Activated naive CD8-positive, alpha-beta T cell (primary cell): ENCODE results near the gene SGK1.

ENCODE experiments used
- H3K27ac Mint-ChIP-seq: one replicate; pipeline ENCODE4 v1.8.0; 2021; ENCODE audit warnings: mixed read lengths
- H3K27me3 Mint-ChIP-seq: one replicate; pipeline ENCODE4 v1.8.0; 2021; ENCODE audit warnings: mixed read lengths
- H3K36me3 Mint-ChIP-seq: one replicate; pipeline ENCODE4 v1.8.0; 2021; ENCODE audit warnings: mixed read lengths
- H3K4me1 Mint-ChIP-seq: one replicate; pipeline ENCODE4 v1.8.0; 2021; ENCODE audit warnings: low read depth, mixed read lengths
- H3K4me3 Mint-ChIP-seq: one replicate; pipeline ENCODE4 v1.8.0; 2021; ENCODE audit warnings: mild to moderate bottlenecking, mixed read lengths
- H3K9me3 Mint-ChIP-seq: one replicate; pipeline ENCODE4 v1.8.0; 2021; ENCODE audit warnings: low read depth, mixed read lengths

The SGK1 gene

DNA sequence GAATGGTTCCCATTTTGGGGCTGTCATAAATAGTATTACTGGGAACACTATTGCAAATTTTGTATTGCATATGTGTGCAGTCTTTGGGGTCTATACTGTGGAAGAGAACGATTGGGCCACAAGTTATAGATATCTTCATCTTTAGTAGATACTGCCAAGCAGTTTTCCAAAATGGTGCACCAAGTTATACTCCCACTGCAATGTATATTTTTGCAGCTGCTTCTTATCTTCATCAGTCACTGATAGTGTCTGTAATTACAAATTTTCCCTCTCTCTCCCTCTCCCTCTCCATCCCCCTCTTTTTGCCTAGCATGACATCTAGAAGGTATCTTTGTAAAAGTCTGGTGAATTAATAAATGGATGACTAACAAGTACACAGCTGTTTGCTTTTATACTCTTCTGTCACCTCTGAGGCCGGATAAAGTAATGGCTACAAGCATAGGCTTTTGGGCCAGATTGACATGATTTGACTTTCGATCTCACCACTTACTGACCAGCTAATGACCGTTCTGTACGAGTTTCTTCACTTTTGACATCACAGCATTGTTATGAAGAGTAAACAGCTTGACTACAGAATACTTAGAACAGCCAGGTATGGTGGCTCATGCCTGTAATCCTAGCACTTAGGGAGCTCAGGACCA, 152.2 kb downstream of the SGK1 start:
- Mint-ChIP-seq H3K9me3 (no peaks in the 10 kb centered on the region), H3K27ac (no peak overlapping the region), H3K36me3 (peaks cover 2% of the 10 kb centered on the region), H3K4me3 (no peak overlapping the region), H3K4me1 (peaks cover 14% of the 10 kb centered on the region), H3K27me3 (no peaks in the 10 kb centered on the region)

DNA sequence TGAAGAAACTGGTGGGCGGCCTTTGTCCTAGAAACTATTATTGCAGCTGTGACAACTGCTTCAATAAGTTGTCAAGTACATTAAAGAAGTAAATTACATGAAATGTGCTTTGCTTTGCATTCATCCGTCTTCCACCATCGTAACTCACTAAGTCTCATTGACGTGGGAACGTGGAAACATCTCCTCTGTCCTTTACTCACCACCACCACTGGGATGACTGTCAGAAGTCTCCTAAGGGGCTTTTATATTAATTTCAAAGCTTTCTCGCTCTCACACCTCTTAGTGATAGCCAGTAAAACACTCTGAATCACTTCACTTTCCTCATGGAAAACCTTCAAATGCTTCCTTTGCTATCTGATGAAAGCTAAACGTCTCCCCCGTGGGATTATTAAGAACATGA, 153.6 kb downstream of the SGK1 start:
- no peaks in the 10 kb centered on the region for H3K27me3 Mint-ChIP-seq

DNA sequence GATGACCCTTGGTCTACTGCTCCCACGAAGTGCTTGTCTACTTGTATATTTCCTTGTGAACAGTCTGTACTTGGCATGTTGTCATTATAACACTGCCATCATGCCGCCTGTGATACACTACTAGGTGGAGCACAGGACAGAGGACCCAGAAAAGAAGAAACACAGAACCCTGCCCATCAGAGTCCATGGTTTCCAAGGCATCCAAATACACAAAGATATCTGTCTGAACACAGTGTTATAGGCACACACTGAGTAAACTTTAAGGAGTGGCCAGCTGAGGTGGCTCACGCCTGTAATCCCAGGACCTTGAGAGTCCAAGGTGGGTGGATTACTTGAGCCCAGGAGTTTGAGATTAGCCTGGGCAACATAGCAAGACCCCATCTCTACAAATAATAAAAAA, 155.0 kb downstream of the SGK1 start:
- H3K4me3 Mint-ChIP-seq = no peak overlapping the region
- H3K27me3 Mint-ChIP-seq = no peaks in the 10 kb centered on the region
- H3K36me3 Mint-ChIP-seq = no peaks in the 10 kb centered on the region
- no peak overlapping the region for H3K27ac Mint-ChIP-seq
- H3K4me1 Mint-ChIP-seq = no peaks in the 10 kb centered on the region
- H3K9me3 Mint-ChIP-seq = no peaks in the 10 kb centered on the region

More for the DNA sequence above, 153.6 kb downstream of the SGK1 start:
- Mint-ChIP-seq H3K4me1 (peaks cover 2% of the 10 kb centered on the region), H3K9me3 (no peaks in the 10 kb centered on the region), H3K27ac (no peak overlapping the region), H3K4me3 (no peak overlapping the region), H3K36me3 (no peaks in the 10 kb centered on the region)

DNA sequence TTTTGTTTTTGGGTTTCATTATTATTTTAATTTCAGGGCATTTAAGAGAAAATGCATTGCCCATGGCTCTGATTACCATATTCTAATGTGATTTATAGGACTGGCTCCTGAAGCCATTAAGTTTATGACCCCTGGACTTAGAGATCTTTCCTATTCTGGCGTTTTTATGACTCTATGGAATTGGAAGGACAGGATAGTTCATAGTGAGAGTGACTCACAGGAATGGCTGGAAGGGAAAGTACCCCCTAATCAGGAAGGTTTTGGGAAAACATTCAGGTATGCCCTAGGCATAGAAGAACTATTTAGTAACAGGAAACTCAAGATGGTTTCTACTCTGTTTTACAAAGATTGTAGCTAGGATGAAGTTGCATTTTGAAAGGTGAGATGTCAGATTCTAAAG, 156.9 kb downstream of the SGK1 start:
- Mint-ChIP-seq H3K4me1 (no peaks in the 10 kb centered on the region), H3K9me3 (no peaks in the 10 kb centered on the region), H3K27ac (no peak overlapping the region), H3K27me3 (no peaks in the 10 kb centered on the region), H3K36me3 (no peaks in the 10 kb centered on the region), H3K4me3 (no peak overlapping the region)

DNA sequence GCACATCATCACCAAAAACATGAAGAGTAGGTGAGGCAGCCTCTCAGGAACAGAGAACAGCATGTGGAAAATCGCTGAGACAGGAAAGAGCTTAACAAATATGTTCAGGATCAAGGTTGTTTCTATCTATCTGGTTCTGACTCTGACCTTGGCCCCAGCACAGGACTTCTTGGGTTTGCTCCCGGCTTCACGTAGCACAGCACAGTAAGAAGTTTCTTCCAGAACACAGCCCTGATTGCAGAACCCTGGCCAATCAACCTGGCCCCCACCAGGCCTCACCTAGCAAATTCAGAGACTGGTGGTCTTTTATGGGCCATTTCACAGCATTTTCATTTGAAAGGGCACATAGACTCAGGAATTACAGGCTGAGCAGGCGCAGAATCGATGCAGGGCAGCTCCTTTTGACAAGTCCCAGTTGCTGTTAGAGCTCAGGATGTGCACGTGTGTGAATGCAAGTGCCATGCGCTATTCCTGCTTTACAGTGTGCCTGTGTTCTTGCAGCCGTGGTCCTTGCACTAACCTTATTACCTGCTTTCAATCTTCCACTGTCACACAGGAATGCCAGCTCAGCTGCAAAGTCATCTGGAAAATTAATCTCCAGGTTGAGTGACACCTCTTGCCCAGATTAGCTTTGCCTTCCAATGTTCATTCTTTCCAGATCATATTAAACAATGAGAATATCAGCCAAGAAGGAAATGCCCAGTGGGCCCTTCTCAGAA, 165.0 kb downstream of the SGK1 start:
- Mint-ChIP-seq H3K4me1 (no peaks in the 10 kb centered on the region), H3K27ac (no peak overlapping the region), H3K4me3 (no peak overlapping the region), H3K9me3 (no peaks in the 10 kb centered on the region), H3K36me3 (no peaks in the 10 kb centered on the region), H3K27me3 (no peaks in the 10 kb centered on the region)

DNA sequence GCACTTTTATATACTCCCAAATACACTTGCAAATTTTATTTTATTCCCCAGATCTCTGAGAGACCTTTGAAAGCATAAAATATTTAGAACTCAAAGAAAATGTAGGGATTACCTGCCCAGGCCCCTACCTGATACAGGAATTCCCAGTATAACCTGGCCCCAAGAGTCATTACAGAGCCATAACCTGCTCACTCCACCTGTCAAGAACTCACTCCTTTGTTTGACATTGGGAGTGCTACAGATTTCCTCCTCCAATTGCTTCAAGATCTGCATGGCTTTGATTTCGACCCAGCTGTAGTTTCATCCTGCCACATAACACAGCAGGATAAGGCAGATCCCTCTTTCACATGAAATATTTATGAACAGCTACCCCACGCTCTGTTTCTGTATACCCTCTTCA, 169.3 kb downstream of the SGK1 start:
- H3K4me1 Mint-ChIP-seq = no peaks in the 10 kb centered on the region
- no peak overlapping the region for H3K27ac Mint-ChIP-seq

DNA sequence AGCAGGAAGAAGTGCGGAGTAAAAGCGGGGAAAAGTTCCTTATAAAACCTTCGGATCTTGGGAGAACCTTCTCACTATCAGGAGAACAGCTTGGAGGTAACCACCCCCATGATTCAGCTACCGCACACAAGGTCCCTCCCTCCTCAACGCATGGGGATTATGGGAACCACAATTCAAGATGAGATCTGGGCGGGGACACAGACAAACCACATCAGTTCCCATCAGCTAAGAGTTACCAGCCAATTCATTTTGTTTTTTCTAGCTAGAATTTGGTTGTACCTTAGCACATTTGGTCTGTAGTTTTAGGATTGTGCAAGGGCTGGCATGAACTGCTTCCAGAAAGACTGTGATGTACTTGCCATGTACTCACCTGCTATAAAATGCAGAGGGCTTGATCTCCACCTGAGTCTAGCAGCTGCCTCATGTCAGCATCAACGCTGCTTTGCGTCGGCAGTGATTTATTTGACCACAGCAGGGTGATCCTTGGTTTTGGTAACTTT, 170.8 kb downstream of the SGK1 start:
- Mint-ChIP-seq H3K27ac (no peak overlapping the region), H3K4me3 (no peak overlapping the region), H3K36me3 (no peaks in the 10 kb centered on the region), H3K27me3 (no peaks in the 10 kb centered on the region), H3K4me1 (no peaks in the 10 kb centered on the region), H3K9me3 (no peaks in the 10 kb centered on the region)

More for the DNA sequence above, 169.3 kb downstream of the SGK1 start:
- Mint-ChIP-seq H3K27me3 (no peaks in the 10 kb centered on the region), H3K4me3 (no peak overlapping the region), H3K9me3 (no peaks in the 10 kb centered on the region), H3K36me3 (no peaks in the 10 kb centered on the region)

DNA sequence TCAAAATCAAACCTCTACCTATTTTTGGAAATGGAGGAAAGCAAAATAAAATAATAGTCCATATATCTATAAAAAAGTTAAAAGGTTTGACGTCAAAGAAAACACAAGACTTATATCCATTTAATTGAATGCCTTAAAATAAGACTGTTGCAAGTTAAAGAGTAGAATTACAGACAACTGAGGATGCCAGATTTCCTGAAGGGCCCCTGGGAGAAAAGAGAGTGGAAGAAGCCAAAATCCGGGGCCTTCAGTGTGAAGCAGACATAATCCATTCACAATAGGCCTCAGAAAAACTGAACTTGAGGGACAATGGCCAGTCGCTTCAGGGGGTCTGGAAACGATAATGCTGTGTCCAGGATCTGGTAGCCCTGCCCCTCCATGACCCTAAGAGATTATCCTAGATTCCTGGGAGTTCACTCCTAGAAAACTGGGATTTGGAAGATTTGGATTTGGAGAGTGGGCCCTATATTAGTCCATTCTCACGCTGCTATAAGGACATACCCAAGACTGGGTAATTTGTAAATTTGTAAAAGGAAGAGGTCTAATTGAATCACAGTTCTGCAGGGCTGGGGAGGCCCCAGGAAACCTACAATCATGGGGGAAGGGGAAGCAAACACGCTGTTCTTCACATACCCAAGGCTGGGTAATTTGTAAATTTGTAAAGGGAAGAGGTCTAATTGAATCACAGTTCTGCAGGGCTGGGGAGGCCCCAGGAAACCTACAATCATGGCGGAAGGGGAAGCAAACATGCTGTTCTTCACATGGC, 171.5 kb downstream of the SGK1 start:
- Mint-ChIP-seq H3K4me1 (no peaks in the 10 kb centered on the region), H3K9me3 (no peaks in the 10 kb centered on the region)

DNA sequence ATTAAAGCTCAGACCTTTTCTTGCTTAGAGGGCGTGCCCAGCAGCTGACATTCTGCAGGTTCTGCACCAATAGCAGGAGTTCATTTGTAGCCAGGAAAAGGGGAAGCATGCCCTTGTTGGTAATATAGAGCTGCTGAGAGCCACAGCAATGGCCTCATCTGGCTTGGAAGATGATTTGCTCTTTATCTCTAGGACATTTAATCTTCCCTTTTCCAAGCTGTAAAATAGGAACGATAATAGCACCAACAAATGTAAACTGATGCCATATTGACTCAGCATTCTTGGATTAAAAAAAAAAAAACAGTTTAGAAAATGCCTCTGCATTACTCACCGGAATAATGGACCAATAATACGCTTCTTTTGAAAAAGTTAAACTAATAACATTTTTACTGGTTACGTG, 172.1 kb downstream of the SGK1 start:
- Mint-ChIP-seq H3K4me1 (no peaks in the 10 kb centered on the region), H3K36me3 (no peaks in the 10 kb centered on the region), H3K27ac (no peak overlapping the region), H3K9me3 (no peaks in the 10 kb centered on the region), H3K4me3 (no peak overlapping the region), H3K27me3 (no peaks in the 10 kb centered on the region)

More for the DNA sequence above, 171.5 kb downstream of the SGK1 start:
- H3K27ac Mint-ChIP-seq = no peak overlapping the region
- no peaks in the 10 kb centered on the region for H3K27me3 Mint-ChIP-seq
- no peaks in the 10 kb centered on the region for H3K36me3 Mint-ChIP-seq
- no peak overlapping the region for H3K4me3 Mint-ChIP-seq

DNA sequence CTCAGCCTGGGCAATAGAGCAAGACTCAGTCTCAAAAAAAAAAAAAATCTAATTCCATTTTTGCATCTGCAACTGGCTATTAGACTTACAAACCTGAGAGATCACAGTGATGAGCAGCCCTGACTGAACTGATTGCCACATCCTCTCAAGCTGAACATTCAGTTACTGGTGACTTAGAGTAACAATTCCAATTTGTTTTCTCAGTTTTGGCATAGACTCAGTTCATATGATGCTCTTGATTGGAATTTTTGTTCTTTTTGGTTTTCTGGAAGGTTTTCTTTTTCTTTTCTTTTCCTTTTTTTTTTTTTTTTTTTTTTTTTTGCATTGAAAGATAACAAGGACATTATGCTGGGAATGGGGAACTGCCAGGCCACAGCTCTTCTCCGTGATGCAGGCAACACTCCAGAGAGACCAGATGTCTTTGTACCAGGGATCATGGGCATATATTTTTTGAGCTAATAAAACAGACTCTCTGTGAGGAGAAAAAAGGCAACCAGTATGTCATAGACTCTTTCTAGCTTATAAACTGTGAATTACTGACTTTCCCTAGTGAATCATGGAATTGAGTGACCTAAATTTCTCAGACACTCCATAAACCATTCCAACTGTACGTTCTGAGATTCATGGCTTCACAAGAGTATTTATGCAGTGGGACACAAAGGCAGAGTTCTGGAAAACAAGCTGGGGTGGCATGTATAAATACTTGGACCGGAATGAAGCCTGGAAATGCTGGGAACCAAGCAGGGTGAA, 179.5 kb downstream of the SGK1 start:
- Mint-ChIP-seq H3K9me3 (no peaks in the 10 kb centered on the region), H3K4me1 (no peaks in the 10 kb centered on the region), H3K36me3 (no peaks in the 10 kb centered on the region), H3K4me3 (no peak overlapping the region), H3K27ac (no peak overlapping the region), H3K27me3 (peaks cover 1% of the 10 kb centered on the region)

DNA sequence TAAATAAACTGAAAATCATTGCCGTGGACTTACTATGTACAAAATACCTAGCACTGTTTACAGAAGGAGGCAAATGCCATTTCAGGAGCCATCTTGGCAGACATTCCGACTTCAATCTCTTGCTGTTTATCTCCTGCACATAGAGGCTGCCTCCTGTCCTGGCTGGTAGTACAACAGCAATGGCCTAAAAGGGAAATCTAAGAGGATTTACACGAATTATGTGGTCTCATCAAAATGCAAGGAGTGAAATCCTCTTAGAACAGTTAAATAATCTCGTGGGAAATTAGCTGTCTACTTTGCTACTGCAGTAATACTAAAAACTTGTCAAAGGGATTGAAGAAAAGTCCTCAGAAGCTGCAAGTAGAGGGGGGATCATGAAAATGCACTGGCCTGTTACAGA, 183.3 kb downstream of the SGK1 start:
- Mint-ChIP-seq H3K27ac (no peak overlapping the region), H3K4me3 (no peak overlapping the region), H3K4me1 (no peaks in the 10 kb centered on the region), H3K36me3 (no peaks in the 10 kb centered on the region), H3K9me3 (no peaks in the 10 kb centered on the region), H3K27me3 (peaks cover 1% of the 10 kb centered on the region)

DNA sequence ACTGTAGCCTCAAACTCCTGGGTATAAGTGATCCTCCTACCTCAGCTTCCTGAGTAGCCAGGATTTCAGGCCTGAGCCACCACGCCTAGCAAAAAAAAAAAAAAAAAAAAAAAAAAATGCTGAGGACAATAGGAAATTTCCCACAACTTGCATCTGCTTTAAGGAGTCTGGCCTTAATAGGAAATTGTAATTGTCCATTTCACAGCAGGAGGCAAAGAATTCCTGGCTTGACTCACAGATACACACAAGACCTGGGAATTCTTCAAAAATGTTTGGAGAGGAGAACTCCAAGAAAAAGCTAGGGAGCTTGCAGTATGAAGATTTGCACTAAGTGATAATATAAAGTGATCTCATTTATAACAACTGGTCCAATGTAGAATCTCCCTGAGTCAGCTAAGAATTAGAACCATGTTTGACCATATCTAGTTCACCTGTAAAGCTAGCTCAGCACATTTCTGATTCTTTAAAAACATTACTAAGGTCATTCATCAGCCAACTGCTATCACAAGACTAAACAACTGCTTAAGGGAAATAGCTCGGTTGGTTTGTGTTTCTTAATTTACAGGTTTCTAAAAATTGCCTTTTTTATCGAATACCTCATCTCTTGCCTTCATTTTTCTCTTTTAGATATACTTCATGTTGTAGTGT, 185.3 kb downstream of the SGK1 start:
- H3K27me3 Mint-ChIP-seq = peaks cover 1% of the 10 kb centered on the region
- H3K4me3 Mint-ChIP-seq = no peak overlapping the region
- no peaks in the 10 kb centered on the region for H3K9me3 Mint-ChIP-seq
- H3K36me3 Mint-ChIP-seq = no peaks in the 10 kb centered on the region
- H3K4me1 Mint-ChIP-seq = no peaks in the 10 kb centered on the region
- H3K27ac Mint-ChIP-seq = no peak overlapping the region

DNA sequence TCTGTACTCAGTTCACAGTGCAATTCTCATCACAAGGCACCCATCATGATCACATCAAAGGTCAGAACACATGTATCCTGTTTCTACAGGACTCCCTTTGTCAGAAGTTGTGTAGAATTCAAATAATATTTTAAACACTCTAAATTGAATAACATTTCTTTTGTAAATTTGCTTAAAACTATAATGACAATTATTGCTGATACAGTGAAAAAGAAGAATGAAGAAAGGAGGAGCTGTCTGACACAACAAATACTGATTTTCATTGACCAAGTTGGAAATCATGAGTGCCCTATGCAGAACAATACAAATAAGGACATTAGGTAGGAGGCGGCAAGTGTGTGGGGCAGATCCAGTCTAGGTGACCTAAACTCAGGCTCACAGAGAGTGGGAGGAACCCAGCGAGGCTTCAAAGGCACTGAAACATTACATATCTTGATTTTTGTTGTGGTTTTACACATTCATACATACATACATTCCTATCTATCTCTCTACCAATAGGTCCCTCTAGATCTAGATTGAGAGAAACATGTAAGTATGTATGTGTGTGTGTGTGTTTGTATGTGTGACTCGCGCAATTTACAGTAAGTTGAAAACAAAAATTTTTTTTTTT, 186.3 kb downstream of the SGK1 start:
- H3K27ac Mint-ChIP-seq = no peak overlapping the region
- H3K27me3 Mint-ChIP-seq = peaks cover under 1% of the 10 kb centered on the region
- H3K4me1 Mint-ChIP-seq = no peaks in the 10 kb centered on the region
- H3K4me3 Mint-ChIP-seq = no peak overlapping the region
- H3K9me3 Mint-ChIP-seq = no peaks in the 10 kb centered on the region
- H3K36me3 Mint-ChIP-seq = no peaks in the 10 kb centered on the region

DNA sequence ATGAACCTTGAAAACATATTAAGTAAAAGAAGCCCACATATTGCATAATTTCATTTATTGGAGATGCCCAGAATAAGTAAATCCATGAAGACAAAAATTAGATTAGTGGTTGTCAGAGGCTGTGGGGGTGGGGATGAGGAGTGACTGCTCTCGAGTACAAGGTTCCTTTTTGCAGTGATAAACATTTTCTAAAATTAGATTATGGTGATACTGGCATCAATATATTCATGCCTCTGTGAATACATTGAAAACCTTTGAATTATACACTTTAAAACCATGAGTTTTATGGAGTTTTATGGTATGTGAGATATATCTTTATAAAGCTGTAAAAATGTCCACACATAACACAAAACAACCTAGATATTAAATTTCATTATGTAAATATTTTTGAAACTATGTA, 189.8 kb downstream of the SGK1 start:
- peaks cover 1% of the 10 kb centered on the region for H3K27me3 Mint-ChIP-seq
- no peaks in the 10 kb centered on the region for H3K9me3 Mint-ChIP-seq
- peaks cover 4% of the 10 kb centered on the region for H3K4me1 Mint-ChIP-seq
- H3K4me3 Mint-ChIP-seq = no peak overlapping the region
- no peaks in the 10 kb centered on the region for H3K36me3 Mint-ChIP-seq
- no peak overlapping the region for H3K27ac Mint-ChIP-seq
